K562 (cell line): ENCODE data around the gene TAS1R3. TPM values are rescaled to one million over a fixed set of nuclear protein-coding genes. Genes with fewer than 3 reads are reported as not detected.

ENCODE experiments used
- ATAC-seq: fragments of 200-7000 bp; cut with Tn5 transposase; 3 replicates; pipeline ENCODE4 v1.9.1; 2020; ENCODE audit warnings: moderate library complexity
- BruUV-seq: library from RNA; stranded (reverse); fragments of 400-500 nt; replicated peaks from 2 replicates; lab custom pipeline; 2021; lab: Mats Ljungman, UMichigan
- CTCF ChIA-PET: fragments of 300-600 bp; formaldehyde crosslinking; extraction: SDS; loops from one replicate; lab custom pipeline; 2021; ENCODE audit warnings: low intra/inter-chr PET ratio; lab: Yijun Ruan, JAX
- POLR2A ChIA-PET: fragments of 300-600, 350-650 bp; sonication (Branson Sonifier 250); formaldehyde crosslinking; extraction: SDS; loops from one replicate; lab custom pipeline; 2021; ENCODE audit warnings: antibody characterized with exemption, inconsistent platforms; lab: Yijun Ruan, JAX
- DNase-seq, 4 experiments: peaks; one replicate each; pipeline versions ENCODE4 v3.0.0 to v3.0.0-alpha.2; 2011 to 2018; ENCODE audit warnings: low spot score in 3 of 4, mixed read lengths in 3 of 4; ENCODE audit errors: extremely low read depth in 1 of 4
- FAIRE-seq: peaks from 2 replicates; lab custom pipeline; 2011; peaks lifted over from hg19 to GRCh38; lab: Jason Lieb, UNC
- H2AFZ ChIP-seq: 2 replicates; pipeline ENCODE4 v1.6.0; 2011; ENCODE audit warnings: low read depth, low read length, control low read depth, inconsistent platforms
- H3K27ac ChIP-seq: fragments of 200-600 bp; 3 replicates; pipeline ENCODE4 v1.8.0; 2011; ENCODE audit warnings: low read depth, mild to moderate bottlenecking, control low read depth, inconsistent platforms, low read length, moderate library complexity, mixed read lengths; ENCODE audit errors: extremely low read depth
- H3K27me3 ChIP-seq, 2 experiments: fragments of 300-600 bp in 1 of 2; 2 replicates in 1 of 2; 3 replicates in 1 of 2; pipeline versions ENCODE4 v1.6.0 to v1.8.0; 2011; ENCODE audit warnings: inconsistent platforms in 2 of 2, low read length in 2 of 2, mild to moderate bottlenecking in 1 of 2, mixed read lengths in 1 of 2, moderate library complexity in 1 of 2; ENCODE audit not compliant: control insufficient read depth in 2 of 2, insufficient read depth in 2 of 2
- H3K36me3 ChIP-seq: fragments of 300-600 bp; 3 replicates; pipeline ENCODE4 v1.8.0; 2011; ENCODE audit warnings: mild to moderate bottlenecking, low read length, inconsistent platforms; ENCODE audit not compliant: control insufficient read depth, insufficient read depth
- H3K4me1 ChIP-seq, 2 experiments: fragments of 200-600 bp in 1 of 2; replicated peaks in 1 of 2; 2 replicates in 1 of 2; 3 replicates in 1 of 2; pipeline versions ENCODE4 v1.5.1 to v1.8.0; 2011; ENCODE audit warnings: inconsistent platforms in 2 of 2, low read length in 2 of 2, mild to moderate bottlenecking in 1 of 2, mixed read lengths in 1 of 2, moderate library complexity in 1 of 2; ENCODE audit not compliant: control insufficient read depth in 2 of 2, insufficient read depth in 2 of 2
- H3K4me2 ChIP-seq: 2 replicates; pipeline ENCODE4 v1.6.1; 2011; ENCODE audit warnings: low read length, control low read depth, inconsistent platforms, mixed read lengths; ENCODE audit not compliant: insufficient read depth
- H3K4me3 ChIP-seq: fragments of 200-600 bp; sonication (generic), shearing (Covaris generic); 2 replicates; pipeline ENCODE4 v1.5.1; 2016; ENCODE audit warnings: control low read depth, inconsistent platforms
- H3K79me2 ChIP-seq: fragments of 200-600 bp; 3 replicates; pipeline ENCODE4 v1.8.0; 2011; ENCODE audit warnings: low read length, inconsistent platforms; ENCODE audit not compliant: control insufficient read depth, insufficient read depth
- H3K9ac ChIP-seq, 2 experiments: 2 replicates each; pipeline versions ENCODE4 v1.6.0 to v1.6.1; 2011; ENCODE audit warnings: low read depth in 2 of 2, low read length in 2 of 2, control low read depth in 1 of 2, inconsistent platforms in 1 of 2, mild to moderate bottlenecking in 1 of 2, mixed read lengths in 1 of 2; ENCODE audit not compliant: insufficient read depth in 1 of 2
- H3K9me1 ChIP-seq: one replicate; pipeline ENCODE4 v1.6.0; 2011; ENCODE audit warnings: inconsistent platforms, mild to moderate bottlenecking, low read length, moderate library complexity; ENCODE audit not compliant: control insufficient read depth, insufficient read depth
- H3K9me3 ChIP-seq: replicated peaks from 2 replicates; pipeline ENCODE4 v1.5.1; 2011; ENCODE audit warnings: low read depth, low read length, inconsistent platforms; ENCODE audit not compliant: control insufficient read depth, insufficient read depth
- H4K20me1 ChIP-seq: replicated peaks from 2 replicates; pipeline ENCODE4 v1.6.1; 2011; ENCODE audit warnings: low read length, inconsistent platforms, mixed read lengths; ENCODE audit not compliant: control insufficient read depth, insufficient read depth
- BDP1 ChIP-seq: IDR thresholded peaks from 3 replicates; pipeline ENCODE4 v1.6.1; 2011; ENCODE audit not compliant: insufficient read length, insufficient read depth
- DIDO1 ChIP-seq: fragments of 450-650 bp; IDR thresholded peaks from 2 replicates; pipeline ENCODE4 v1.6.1; 2016; ENCODE audit warnings: low read depth, missing biosample characterization, missing genetic modification characterization
- DNMT1 ChIP-seq: fragments of 450-650 bp; IDR thresholded peaks from 2 replicates; pipeline ENCODE4 v1.6.1; 2016; ENCODE audit warnings: antibody characterized with exemption, mild to moderate bottlenecking
- ETV1 ChIP-seq: fragments of 450-650 bp; conservative IDR thresholded peaks from 2 replicates; pipeline ENCODE4 v1.6.1; 2016; ENCODE audit warnings: missing genetic modification characterization, control low read depth, low read depth, missing compliant biosample characterization
- SRSF3 ChIP-seq: fragments of 200-400 bp; formaldehyde crosslinking; IDR thresholded peaks from 2 replicates; pipeline ENCODE4 v1.6.1; 2016; ENCODE audit warnings: mild to moderate bottlenecking, low read length, moderate library complexity; ENCODE audit not compliant: insufficient read depth
- WGBS: fragments of 100-300 bp; shearing (Covaris generic); methylation state at CpG from one replicate; pipeline ENCODE4 v1.1.6; 2016; ENCODE audit warnings: low coverage, mixed read lengths; ENCODE audit not compliant: insufficient coverage; ENCODE audit errors: missing lambda C conversion rate; 5-methylcytosine and 5-hydroxymethylcytosine counted together
- in situ Hi-C: fragments of 300-500 bp; cut with MboI; formaldehyde crosslinking; loops from 4 replicates; pipeline ENCODE4 v1.15.0; 2018; ENCODE audit warnings: inconsistent platforms, mixed read lengths
- intact Hi-C: fragments of 100-400 bp; cut with micrococcal nuclease; formaldehyde crosslinking; loops from 2 replicates; pipeline ENCODE4 v1.14.2; 2022
- polyA plus RNA-seq, 8 experiments: library from polyadenylated mRNA; depleted of rRNA in 4 of 8; stranded (reverse) in 5 of 8; unstranded in 3 of 8; fragments of >200 nt; fragmentation: Nextera tagmentation in 2 of 8; fragmentation: Illumina TruSeq in 1 of 8; extraction: Ambion mirVana in 2 of 8; extraction: Trizol in 1 of 8; gene quantifications; 2 replicates each; pipeline versions ENCODE4 v1.2.1 to v1.2.3, GENCODE V29; 2011 to 2014; ENCODE audit warnings: inconsistent platforms in 1 of 8, missing spikeins in 1 of 8
- total RNA-seq, 7 experiments: library from RNA; depleted of rRNA in 6 of 7; stranded (reverse); fragments of >200 nt in 6 of 7; fragmentation: Illumina TruSeq in 2 of 7; extraction: Trizol in 2 of 7; gene quantifications; 2 replicates each; pipeline versions ENCODE4 v1.2.1 to v1.2.3, GENCODE V29; 2011 to 2021; ENCODE audit warnings: low replicate concordance in 1 of 7
- TF ChIP-seq, protein P1 (sequence below): fragments of 450-650 bp; conservative IDR thresholded peaks from 2 replicates; pipeline ENCODE4 v1.6.1; 2016; ENCODE audit warnings: missing genetic modification characterization, low read depth, mild to moderate bottlenecking, control low read depth, missing compliant biosample characterization

Gene TAS1R3
- total and polyA plus RNA-seq, 9 of the 15 experiments (the other 6 are each of a cell fraction or from before 2014, with no cell fraction given): 0.07 to 0.13 TPM; not detected in 7

DNA sequence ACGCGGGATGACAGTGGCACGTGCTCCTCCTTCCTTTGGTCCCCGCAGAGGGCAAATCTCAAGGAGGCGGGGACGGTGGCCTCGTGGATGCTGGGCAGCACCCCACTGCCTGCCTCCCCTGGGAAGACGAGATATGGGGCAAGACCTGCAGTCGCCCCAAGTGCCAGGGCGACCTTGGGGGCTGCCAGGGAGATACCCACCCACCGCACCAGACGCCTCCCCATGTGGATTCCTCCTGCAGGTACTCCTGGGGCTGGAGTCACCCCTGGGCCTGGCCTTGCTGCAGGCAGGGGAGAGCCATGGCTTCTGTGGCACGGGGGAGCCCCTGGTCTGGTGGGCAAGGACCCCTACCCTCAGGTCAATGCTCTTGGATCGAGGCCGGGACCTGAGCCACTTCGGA is 49.8 kb downstream of the TAS1R3 start:
- intact Hi-C loops: no loop called here
- 94% methylated on average over 13 of the region's 16 CpGs for WGBS
- Histone ChIP-seq H3K36me3 (peaks cover 9% of the 10 kb centered on the region; the same call in 2 of the 3 replicates), H3K9ac (peak overlapping the region in 1 of 2 experiments; percentile 60; a peak in 1 of 4 replicates), H3K9me1 (no peaks in the 10 kb centered on the region), H3K9me3 (peaks cover 2% of the 10 kb centered on the region; the same call in 1 of the 2 replicates), H3K4me2 (no peak overlapping the region)
- POLR2A ChIA-PET: interaction anchor here (0.9 to 2.2 kb wide), 2 partner anchors 9 to 18 kb away, joined by 3 to 4 read pairs; partner anchors contain the start of gene CCNL2
- no peak for DNase-seq
- no peak for ATAC-seq
- TF ChIP-seq DNMT1: no peak
- TF ChIP-seq, protein P1, sequence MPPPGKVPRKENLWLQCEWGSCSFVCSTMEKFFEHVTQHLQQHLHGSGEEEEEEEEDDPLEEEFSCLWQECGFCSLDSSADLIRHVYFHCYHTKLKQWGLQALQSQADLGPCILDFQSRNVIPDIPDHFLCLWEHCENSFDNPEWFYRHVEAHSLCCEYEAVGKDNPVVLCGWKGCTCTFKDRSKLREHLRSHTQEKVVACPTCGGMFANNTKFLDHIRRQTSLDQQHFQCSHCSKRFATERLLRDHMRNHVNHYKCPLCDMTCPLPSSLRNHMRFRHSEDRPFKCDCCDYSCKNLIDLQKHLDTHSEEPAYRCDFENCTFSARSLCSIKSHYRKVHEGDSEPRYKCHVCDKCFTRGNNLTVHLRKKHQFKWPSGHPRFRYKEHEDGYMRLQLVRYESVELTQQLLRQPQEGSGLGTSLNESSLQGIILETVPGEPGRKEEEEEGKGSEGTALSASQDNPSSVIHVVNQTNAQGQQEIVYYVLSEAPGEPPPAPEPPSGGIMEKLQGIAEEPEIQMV (tag): no peak
- TF ChIP-seq BDP1: no peak
- no peak for TF ChIP-seq SRSF3
- TF ChIP-seq DIDO1 (tag): no peak
- no peak for TF ChIP-seq ETV1 (tag)
- TF ChIP-seq, all 486 proteins: peak for 0
- H3K4me3 ChIP-seq: no peak overlapping the region
- BruUV-seq: no TSS peak
- H2AFZ ChIP-seq: no peak overlapping the region
- FAIRE-seq: no peak
- no peak overlapping the region for H3K27ac ChIP-seq
- CTCF ChIA-PET: no interaction called here
- peaks cover 4% of the 10 kb centered on the region; the same call in 1 of the 3 replicates for H3K79me2 ChIP-seq
- no peaks in the 10 kb centered on the region for H4K20me1 ChIP-seq
- peaks cover 5 to 31% of the 10 kb centered on the region in 2 experiments; a peak in 3 of 5 replicates for H3K4me1 ChIP-seq
- in situ Hi-C loops: no loop called here
- no peaks in the 10 kb centered on the region for H3K27me3 ChIP-seq
